Measurements from ENCODE around the gene ZNF24. TPM values are rescaled to one million over a fixed set of nuclear protein-coding genes. Genes with fewer than 3 reads are reported as not detected.

Gene ZNF24
- total RNA-seq, 4 donors from 2014 or later = 39.5 to 67.1 (median 43.4) TPM

DNA sequence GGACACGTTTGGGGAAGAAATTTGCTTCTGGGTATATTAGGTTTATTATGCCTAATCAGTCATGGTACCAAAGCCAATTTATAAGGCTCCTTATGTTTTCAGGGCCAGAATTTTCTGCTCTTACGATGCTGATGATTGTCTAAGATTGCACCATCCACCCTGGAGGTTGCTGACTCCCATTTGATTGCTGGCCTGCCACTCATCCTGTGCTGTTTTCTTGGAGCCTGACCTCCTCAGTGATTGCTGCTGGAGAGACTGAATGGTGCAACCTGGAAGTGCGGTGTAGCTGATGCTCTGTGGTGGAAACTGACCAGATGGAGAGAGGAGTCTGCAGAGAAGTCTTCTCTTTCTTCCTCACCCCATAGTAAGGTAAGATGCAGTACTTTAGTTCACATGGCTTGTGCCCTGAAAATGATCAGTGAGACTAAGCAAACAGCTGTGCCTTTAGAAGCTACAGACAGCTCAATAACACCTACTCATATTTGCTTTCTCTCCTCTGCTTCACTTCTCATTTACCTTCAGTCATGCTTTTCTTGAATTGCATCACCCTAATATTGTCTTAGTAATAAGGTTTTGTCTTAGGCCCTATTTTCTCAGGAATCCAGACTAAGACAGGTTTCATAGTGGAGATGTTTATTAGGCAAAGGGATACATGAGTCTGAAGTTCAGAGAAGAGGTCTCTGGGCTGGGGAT is 17.4 kb downstream of the ZNF24 start:
- TF ChIP-seq POLR2AphosphoS5 (IDR thresholded peaks at IDR 0.05) = no peak
- no peak for TF ChIP-seq POLR2A (IDR thresholded peaks at IDR 0.05)
- TF ChIP-seq EP300 (IDR thresholded peaks at IDR 0.05) = no peak
- TF ChIP-seq, protein P1, sequence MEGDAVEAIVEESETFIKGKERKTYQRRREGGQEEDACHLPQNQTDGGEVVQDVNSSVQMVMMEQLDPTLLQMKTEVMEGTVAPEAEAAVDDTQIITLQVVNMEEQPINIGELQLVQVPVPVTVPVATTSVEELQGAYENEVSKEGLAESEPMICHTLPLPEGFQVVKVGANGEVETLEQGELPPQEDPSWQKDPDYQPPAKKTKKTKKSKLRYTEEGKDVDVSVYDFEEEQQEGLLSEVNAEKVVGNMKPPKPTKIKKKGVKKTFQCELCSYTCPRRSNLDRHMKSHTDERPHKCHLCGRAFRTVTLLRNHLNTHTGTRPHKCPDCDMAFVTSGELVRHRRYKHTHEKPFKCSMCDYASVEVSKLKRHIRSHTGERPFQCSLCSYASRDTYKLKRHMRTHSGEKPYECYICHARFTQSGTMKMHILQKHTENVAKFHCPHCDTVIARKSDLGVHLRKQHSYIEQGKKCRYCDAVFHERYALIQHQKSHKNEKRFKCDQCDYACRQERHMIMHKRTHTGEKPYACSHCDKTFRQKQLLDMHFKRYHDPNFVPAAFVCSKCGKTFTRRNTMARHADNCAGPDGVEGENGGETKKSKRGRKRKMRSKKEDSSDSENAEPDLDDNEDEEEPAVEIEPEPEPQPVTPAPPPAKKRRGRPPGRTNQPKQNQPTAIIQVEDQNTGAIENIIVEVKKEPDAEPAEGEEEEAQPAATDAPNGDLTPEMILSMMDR (IDR thresholded peaks at IDR 0.05) = no peak
- Histone ChIP-seq H3K36me3 (peaks cover 0 to 7% of the 10 kb centered on the region in 2 donors), H3K27ac (no peak overlapping the region), H3K27me3 (no peaks in the 10 kb centered on the region), H3K9me3 (no peaks in the 10 kb centered on the region), H3K4me3 (no peak overlapping the region), H3K4me1 (no peaks in the 10 kb centered on the region)
- no peak for ATAC-seq
- 38 to 49% methylated on average over 2 to 3 of the region's 3 CpGs for WGBS, 2 donors (ENCODE audit: low coverage in 1 of 2)

DNA sequence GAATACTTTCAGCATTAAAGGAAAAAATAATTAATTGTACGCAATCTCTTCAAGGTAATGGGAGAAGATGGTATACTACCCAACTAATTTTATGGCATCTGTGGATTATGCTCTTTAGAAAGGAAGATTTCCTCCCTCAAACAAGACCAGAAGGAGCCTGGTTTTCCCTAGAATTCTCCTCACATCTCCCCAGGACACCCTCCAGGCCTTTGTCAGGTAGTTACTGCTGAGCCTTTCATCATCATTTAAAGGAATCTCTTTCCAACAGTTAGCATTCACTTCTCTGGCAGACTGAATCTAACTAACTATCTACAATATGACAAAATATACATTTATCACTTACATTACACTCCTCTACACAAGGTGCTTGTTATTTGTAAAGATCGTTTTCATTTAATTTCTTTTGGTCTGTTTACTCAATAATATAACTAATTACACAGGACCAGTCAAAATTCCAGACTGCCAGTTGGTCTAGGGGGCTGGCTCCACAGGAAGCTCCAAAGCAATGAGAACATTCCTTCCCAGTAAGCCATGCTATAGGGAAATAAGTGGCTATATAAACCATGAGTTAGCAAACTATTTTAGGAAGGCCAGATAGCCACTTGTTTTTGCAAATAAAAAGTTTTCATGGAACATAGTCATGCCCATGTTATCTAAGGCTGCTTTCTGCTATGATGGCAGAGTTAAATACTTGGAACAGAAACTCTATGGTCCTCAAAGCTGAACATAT is 19.1 kb downstream of the ZNF24 start:
- Histone ChIP-seq H3K27me3 (no peaks in the 10 kb centered on the region), H3K9me3 (no peaks in the 10 kb centered on the region), H3K4me1 (no peaks in the 10 kb centered on the region), H3K4me3 (no peak overlapping the region), H3K36me3 (no peaks in the 10 kb centered on the region), H3K27ac (no peak overlapping the region)
- ATAC-seq = no peak
- 59 to 78% methylated on average over 2 of the region's 2 CpGs for WGBS, 2 donors (ENCODE audit: low coverage in 1 of 2)
- TF ChIP-seq POLR2A (IDR thresholded peaks at IDR 0.05) (no peak), EP300 (IDR thresholded peaks at IDR 0.05) (no peak), POLR2AphosphoS5 (IDR thresholded peaks at IDR 0.05) (no peak)
- TF ChIP-seq, protein P1 (IDR thresholded peaks at IDR 0.05) = no peak

DNA sequence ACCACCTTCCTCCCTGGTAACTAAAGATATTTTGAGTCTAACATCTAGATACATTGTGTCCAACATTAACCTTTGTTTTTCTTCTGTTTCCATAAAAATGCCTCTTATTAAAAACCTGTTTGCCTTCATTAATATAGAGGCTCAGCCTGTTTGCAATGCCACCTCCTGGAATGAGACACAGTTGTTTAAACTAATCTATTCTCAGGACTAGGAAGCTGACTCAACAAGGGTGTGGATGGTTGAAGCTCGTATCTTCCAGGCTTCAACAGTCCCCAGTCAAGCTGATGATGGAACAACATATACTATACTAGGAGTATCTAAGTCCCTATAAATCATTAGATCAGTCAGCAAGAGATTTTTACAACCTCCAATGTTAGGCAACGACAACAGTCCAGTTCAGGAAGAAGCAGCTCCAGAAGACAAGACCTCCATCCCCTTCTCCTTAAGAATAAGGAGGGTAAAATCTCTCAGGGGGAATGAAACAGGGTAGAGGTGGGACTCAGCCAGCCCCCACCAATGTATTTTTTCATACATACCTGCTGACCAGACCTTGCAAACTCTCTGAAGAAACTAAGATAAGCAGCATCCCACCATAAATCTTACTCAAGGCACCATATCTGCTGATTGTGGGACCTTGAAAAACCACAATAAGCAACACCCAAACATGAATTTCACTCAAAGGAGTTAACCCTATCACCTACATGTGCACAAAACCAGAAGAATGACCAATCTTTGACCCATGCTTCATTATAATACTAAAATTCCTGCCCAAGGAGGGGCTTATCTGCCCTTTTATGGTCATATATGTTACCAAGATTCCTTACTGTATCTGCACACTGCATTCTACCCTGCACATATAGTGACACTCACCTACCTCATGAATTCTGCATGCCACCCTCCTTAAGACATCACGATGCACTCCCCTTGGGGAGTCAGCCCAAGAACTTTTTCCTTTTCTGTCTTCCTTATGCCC is 21.4 kb downstream of the ZNF24 start:
- ATAC-seq = no peak
- Histone ChIP-seq H3K27me3 (no peaks in the 10 kb centered on the region), H3K4me3 (no peak overlapping the region), H3K36me3 (no peaks in the 10 kb centered on the region), H3K4me1 (no peaks in the 10 kb centered on the region), H3K27ac (no peak overlapping the region), H3K9me3 (no peaks in the 10 kb centered on the region)
- no peak for TF ChIP-seq POLR2A (IDR thresholded peaks at IDR 0.05)
- TF ChIP-seq, protein P1 (IDR thresholded peaks at IDR 0.05) = no peak
- no peak for TF ChIP-seq EP300 (IDR thresholded peaks at IDR 0.05)
- TF ChIP-seq POLR2AphosphoS5 (IDR thresholded peaks at IDR 0.05) = no peak
- WGBS, 2 donors (ENCODE audit: low coverage in 1 of 2) = 72 to 76% methylated on average over 2 to 3 of the region's 3 CpGs

DNA sequence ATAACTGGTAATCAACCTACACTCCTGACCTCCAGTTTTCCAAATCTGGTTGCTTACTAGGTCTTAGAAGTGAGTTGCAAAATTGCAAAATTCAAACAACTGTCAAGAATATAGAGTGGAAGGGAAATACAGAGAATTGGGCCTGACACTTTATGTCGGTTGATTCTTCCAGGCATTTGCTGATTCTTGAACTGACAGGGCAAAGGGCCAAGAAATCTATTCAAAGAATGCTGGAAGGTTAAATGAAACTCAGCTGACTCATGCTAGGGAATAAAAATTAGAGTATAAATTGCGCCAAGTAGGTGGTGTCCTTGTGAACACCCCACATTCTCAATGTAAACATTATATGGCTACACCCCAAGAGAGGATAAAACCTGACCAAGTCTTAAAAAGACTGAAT is 32.7 kb downstream of the ZNF24 start:
- H3K36me3 ChIP-seq = peaks cover 0 to 25% of the 10 kb centered on the region in 2 donors
- no peaks in the 10 kb centered on the region for H3K27me3 ChIP-seq
- H3K9me3 ChIP-seq = peaks cover 4 to 64% (median 9%) of the 10 kb centered on the region in 3 donors
- H3K4me1 ChIP-seq = no peaks in the 10 kb centered on the region
- H3K4me3 ChIP-seq = no peak overlapping the region
- TF ChIP-seq EP300 (IDR thresholded peaks at IDR 0.05) (no peak), POLR2AphosphoS5 (IDR thresholded peaks at IDR 0.05) (no peak), POLR2A (IDR thresholded peaks at IDR 0.05) (no peak)
- TF ChIP-seq, protein P1 (IDR thresholded peaks at IDR 0.05) = no peak
- WGBS, 2 donors (ENCODE audit: low coverage in 1 of 2) = 28 to 43% methylated on average over 2 of the region's 2 CpGs
- no peak overlapping the region for H3K27ac ChIP-seq
- ATAC-seq = no peak
